AG08395 (cell line): ENCODE measurements around the gene TMX3.

ENCODE experiments used
- DNase-seq: peaks from one replicate; pipeline ENCODE4 v3.0.0; 2012; ENCODE audit warnings: mixed read lengths, low spot score

TMX3 gene

GRCh38 chr18:68714712-68715496, at the start of gene TMX3:
Gene TMX3, minus strand, starts transcription at chr18:68715108. Its CDS starts 127 bp downstream, at chr18:68714981.
- peak; percentile 99 for DNase-seq

- DNase-seq, result peak; percentile 7
Observed at GRCh38 chr18:68764016-68764415, 49.1 kb upstream of the TMX3 start.

- no peak for DNase-seq
Observed at GRCh38 chr18:68763083-68763482, 48.2 kb upstream of the TMX3 start.

GRCh38 chr18:68759308-68759707, 44.4 kb upstream of the TMX3 start:
- DNase-seq, result no peak

GRCh38 chr18:68757126-68757525, 42.2 kb upstream of the TMX3 start:
- no peak for DNase-seq

GRCh38 chr18:68742206-68742605, 27.3 kb upstream of the TMX3 start:
- no peak for DNase-seq

GRCh38 chr18:68740966-68741365, 26.1 kb upstream of the TMX3 start:
- no peak for DNase-seq

GRCh38 chr18:68739462-68739861, 24.6 kb upstream of the TMX3 start:
- DNase-seq, result no peak

- no peak for DNase-seq
Observed at GRCh38 chr18:68738564-68738963, 23.7 kb upstream of the TMX3 start.

- peak; percentile 82 for DNase-seq
Observed at GRCh38 chr18:68735483-68736343, 20.8 kb upstream of the TMX3 start.

GRCh38 chr18:68734308-68734707, 19.4 kb upstream of the TMX3 start:
- DNase-seq, result peak; percentile 70

GRCh38 chr18:68733707-68734106, 18.8 kb upstream of the TMX3 start:
- DNase-seq, result no peak

GRCh38 chr18:68728081-68728700, 13.3 kb upstream of the TMX3 start:
- no peak for DNase-seq

GRCh38 chr18:68727506-68727905, 12.6 kb upstream of the TMX3 start:
- DNase-seq, result no peak

GRCh38 chr18:68725346-68725745, 10.4 kb upstream of the TMX3 start:
- DNase-seq, result peak; percentile 21

- no peak for DNase-seq
Observed at GRCh38 chr18:68724021-68724420, 9.1 kb upstream of the TMX3 start.

- DNase-seq, result no peak
Observed at GRCh38 chr18:68723539-68723938, 8.6 kb upstream of the TMX3 start.

- DNase-seq, result no peak
Observed at GRCh38 chr18:68722821-68723220, 7.9 kb upstream of the TMX3 start.

- peak; percentile 24 for DNase-seq
Observed at GRCh38 chr18:68721681-68722583, 7.0 kb upstream of the TMX3 start.

GRCh38 chr18:68714366-68714711, 569 bp downstream of the TMX3 start:
- DNase-seq, result peak; percentile 17

- no peak for DNase-seq
Observed at GRCh38 chr18:68713796-68714195, 1.1 kb downstream of the TMX3 start.

GRCh38 chr18:68713131-68713530, 1.8 kb downstream of the TMX3 start:
- DNase-seq, result no peak
